GM21825 (cell line): Measurements from ENCODE around the gene NECTIN4.
"Not testable (repeated sequence)": the region's sequence is repeated elsewhere in the genome, so short reads cannot be mapped to it uniquely, and the experiment has no call there.

ENCODE experiments used
- ATAC-seq: cut with Tn5 transposase; IDR thresholded peaks from one replicate; pipeline ENCODE4 v1.9.1; 2021; ENCODE audit warnings: mild to moderate bottlenecking, moderate library complexity; ENCODE audit not compliant: unreplicated experiment

Gene NECTIN4

GRCh38 chr1:161033751-161034150 is 55.6 kb downstream of the NECTIN4 start:
- ATAC-seq = no peak

GRCh38 chr1:161032409-161032808 is 56.9 kb downstream of the NECTIN4 start:
- no peak for ATAC-seq

- no peak for ATAC-seq
Measured at GRCh38 chr1:161031874-161032273, 57.5 kb downstream of the NECTIN4 start.

- ATAC-seq = not testable (repeated sequence)
Measured at GRCh38 chr1:161029466-161029865, 59.9 kb downstream of the NECTIN4 start.

- ATAC-seq = not testable (repeated sequence)
Measured at GRCh38 chr1:161026954-161027353, 62.4 kb downstream of the NECTIN4 start.

GRCh38 chr1:161022432-161022831 is 66.9 kb downstream of the NECTIN4 start:
- not testable (repeated sequence) for ATAC-seq

GRCh38 chr1:161021970-161022353 is 67.4 kb downstream of the NECTIN4 start:
- no peak for ATAC-seq

GRCh38 chr1:161021165-161021969 is 68.0 kb downstream of the NECTIN4 start:
- peak; percentile 78 for ATAC-seq
